ENCODE results near the gene PPP1R37. TPM values are rescaled to one million over a fixed set of nuclear protein-coding genes. Genes with fewer than 3 reads are reported as not detected.

PPP1R37 gene
- total and polyA plus RNA-seq, 2 of the 13 experiments (the other 11 are each of a cell fraction or from before 2014, with no cell fraction given): 9.0 to 14.3 TPM

GRCh38 chr19:45076029-45076850, 16.7 kb upstream of the PPP1R37 start, which contains the start of gene ZNF296 (continued):
- TF ChIP-seq POGK (CRISPR knock-in tag; conservative IDR thresholded peaks at IDR 0.05) (0 out of 2 replicates have a peak, but pooled peaks have one; percentile 32), NFIC (IDR thresholded peaks at IDR 0.05; ENCODE audit: low read length) (no peak), ATAD3A (CRISPR knock-in tag; IDR thresholded peaks at IDR 0.05) (no peak), TARDBP (CRISPR knock-in tag; IDR thresholded peaks at IDR 0.05) (no peak), ETV5 (CRISPR knock-in tag; IDR thresholded peaks at IDR 0.05; ENCODE audit: borderline replicate concordance) (no peak), NAIF1 (CRISPR knock-in tag; IDR thresholded peaks at IDR 0.05; ENCODE audit: borderline replicate concordance) (no peak), SALL1 (CRISPR knock-in tag; IDR thresholded peaks at IDR 0.05) (peak; percentile 62), ZNF678 (CRISPR knock-in tag; IDR thresholded peaks at IDR 0.05) (no peak), TBL1XR1 (IDR thresholded peaks at IDR 0.05; ENCODE audit: borderline replicate concordance, low read length, partially characterized antibody) (no peak), ARNT (IDR thresholded peaks at IDR 0.05) (no peak), ZFYVE20 (CRISPR knock-in tag; IDR thresholded peaks at IDR 0.05; ENCODE audit: borderline replicate concordance, low read depth) (0 out of 2 replicates have a peak, but pooled peaks have one; percentile 20), ZNF639 (CRISPR knock-in tag; conservative IDR thresholded peaks at IDR 0.05) (no peak), ZNF251 (CRISPR knock-in tag; IDR thresholded peaks at IDR 0.05) (no peak), ARNTL (CRISPR knock-in tag; IDR thresholded peaks at IDR 0.05) (peak; percentile 84; the same call in 1 of the 2 replicates)
- TF ChIP-seq, protein P1, sequence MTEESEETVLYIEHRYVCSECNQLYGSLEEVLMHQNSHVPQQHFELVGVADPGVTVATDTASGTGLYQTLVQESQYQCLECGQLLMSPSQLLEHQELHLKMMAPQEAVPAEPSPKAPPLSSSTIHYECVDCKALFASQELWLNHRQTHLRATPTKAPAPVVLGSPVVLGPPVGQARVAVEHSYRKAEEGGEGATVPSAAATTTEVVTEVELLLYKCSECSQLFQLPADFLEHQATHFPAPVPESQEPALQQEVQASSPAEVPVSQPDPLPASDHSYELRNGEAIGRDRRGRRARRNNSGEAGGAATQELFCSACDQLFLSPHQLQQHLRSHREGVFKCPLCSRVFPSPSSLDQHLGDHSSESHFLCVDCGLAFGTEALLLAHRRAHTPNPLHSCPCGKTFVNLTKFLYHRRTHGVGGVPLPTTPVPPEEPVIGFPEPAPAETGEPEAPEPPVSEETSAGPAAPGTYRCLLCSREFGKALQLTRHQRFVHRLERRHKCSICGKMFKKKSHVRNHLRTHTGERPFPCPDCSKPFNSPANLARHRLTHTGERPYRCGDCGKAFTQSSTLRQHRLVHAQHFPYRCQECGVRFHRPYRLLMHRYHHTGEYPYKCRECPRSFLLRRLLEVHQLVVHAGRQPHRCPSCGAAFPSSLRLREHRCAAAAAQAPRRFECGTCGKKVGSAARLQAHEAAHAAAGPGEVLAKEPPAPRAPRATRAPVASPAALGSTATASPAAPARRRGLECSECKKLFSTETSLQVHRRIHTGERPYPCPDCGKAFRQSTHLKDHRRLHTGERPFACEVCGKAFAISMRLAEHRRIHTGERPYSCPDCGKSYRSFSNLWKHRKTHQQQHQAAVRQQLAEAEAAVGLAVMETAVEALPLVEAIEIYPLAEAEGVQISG (CRISPR knock-in tag; IDR thresholded peaks at IDR 0.05): peak; percentile 83
- TF ChIP-seq, protein P2, sequence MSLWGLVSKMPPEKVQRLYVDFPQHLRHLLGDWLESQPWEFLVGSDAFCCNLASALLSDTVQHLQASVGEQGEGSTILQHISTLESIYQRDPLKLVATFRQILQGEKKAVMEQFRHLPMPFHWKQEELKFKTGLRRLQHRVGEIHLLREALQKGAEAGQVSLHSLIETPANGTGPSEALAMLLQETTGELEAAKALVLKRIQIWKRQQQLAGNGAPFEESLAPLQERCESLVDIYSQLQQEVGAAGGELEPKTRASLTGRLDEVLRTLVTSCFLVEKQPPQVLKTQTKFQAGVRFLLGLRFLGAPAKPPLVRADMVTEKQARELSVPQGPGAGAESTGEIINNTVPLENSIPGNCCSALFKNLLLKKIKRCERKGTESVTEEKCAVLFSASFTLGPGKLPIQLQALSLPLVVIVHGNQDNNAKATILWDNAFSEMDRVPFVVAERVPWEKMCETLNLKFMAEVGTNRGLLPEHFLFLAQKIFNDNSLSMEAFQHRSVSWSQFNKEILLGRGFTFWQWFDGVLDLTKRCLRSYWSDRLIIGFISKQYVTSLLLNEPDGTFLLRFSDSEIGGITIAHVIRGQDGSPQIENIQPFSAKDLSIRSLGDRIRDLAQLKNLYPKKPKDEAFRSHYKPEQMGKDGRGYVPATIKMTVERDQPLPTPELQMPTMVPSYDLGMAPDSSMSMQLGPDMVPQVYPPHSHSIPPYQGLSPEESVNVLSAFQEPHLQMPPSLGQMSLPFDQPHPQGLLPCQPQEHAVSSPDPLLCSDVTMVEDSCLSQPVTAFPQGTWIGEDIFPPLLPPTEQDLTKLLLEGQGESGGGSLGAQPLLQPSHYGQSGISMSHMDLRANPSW (CRISPR knock-in tag; IDR thresholded peaks at IDR 0.05; ENCODE audit: borderline replicate concordance): no peak
- TF ChIP-seq, protein P3, sequence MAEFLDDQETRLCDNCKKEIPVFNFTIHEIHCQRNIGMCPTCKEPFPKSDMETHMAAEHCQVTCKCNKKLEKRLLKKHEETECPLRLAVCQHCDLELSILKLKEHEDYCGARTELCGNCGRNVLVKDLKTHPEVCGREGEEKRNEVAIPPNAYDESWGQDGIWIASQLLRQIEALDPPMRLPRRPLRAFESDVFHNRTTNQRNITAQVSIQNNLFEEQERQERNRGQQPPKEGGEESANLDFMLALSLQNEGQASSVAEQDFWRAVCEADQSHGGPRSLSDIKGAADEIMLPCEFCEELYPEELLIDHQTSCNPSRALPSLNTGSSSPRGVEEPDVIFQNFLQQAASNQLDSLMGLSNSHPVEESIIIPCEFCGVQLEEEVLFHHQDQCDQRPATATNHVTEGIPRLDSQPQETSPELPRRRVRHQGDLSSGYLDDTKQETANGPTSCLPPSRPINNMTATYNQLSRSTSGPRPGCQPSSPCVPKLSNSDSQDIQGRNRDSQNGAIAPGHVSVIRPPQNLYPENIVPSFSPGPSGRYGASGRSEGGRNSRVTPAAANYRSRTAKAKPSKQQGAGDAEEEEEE (CRISPR knock-in tag; IDR thresholded peaks at IDR 0.05; ENCODE audit: borderline replicate concordance): no peak
- TF ChIP-seq, protein P4, sequence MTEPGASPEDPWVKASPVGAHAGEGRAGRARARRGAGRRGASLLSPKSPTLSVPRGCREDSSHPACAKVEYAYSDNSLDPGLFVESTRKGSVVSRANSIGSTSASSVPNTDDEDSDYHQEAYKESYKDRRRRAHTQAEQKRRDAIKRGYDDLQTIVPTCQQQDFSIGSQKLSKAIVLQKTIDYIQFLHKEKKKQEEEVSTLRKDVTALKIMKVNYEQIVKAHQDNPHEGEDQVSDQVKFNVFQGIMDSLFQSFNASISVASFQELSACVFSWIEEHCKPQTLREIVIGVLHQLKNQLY (CRISPR knock-in tag; IDR thresholded peaks at IDR 0.05): no peak

Data from HepG2 (cell line).